Measurements from ENCODE around the gene POGZ.
A peak's percentile ranks its signal among the peaks of the same experiment; 100 is the strongest.

Gene POGZ, protein sequence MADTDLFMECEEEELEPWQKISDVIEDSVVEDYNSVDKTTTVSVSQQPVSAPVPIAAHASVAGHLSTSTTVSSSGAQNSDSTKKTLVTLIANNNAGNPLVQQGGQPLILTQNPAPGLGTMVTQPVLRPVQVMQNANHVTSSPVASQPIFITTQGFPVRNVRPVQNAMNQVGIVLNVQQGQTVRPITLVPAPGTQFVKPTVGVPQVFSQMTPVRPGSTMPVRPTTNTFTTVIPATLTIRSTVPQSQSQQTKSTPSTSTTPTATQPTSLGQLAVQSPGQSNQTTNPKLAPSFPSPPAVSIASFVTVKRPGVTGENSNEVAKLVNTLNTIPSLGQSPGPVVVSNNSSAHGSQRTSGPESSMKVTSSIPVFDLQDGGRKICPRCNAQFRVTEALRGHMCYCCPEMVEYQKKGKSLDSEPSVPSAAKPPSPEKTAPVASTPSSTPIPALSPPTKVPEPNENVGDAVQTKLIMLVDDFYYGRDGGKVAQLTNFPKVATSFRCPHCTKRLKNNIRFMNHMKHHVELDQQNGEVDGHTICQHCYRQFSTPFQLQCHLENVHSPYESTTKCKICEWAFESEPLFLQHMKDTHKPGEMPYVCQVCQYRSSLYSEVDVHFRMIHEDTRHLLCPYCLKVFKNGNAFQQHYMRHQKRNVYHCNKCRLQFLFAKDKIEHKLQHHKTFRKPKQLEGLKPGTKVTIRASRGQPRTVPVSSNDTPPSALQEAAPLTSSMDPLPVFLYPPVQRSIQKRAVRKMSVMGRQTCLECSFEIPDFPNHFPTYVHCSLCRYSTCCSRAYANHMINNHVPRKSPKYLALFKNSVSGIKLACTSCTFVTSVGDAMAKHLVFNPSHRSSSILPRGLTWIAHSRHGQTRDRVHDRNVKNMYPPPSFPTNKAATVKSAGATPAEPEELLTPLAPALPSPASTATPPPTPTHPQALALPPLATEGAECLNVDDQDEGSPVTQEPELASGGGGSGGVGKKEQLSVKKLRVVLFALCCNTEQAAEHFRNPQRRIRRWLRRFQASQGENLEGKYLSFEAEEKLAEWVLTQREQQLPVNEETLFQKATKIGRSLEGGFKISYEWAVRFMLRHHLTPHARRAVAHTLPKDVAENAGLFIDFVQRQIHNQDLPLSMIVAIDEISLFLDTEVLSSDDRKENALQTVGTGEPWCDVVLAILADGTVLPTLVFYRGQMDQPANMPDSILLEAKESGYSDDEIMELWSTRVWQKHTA (N-terminal part only)

DNA sequence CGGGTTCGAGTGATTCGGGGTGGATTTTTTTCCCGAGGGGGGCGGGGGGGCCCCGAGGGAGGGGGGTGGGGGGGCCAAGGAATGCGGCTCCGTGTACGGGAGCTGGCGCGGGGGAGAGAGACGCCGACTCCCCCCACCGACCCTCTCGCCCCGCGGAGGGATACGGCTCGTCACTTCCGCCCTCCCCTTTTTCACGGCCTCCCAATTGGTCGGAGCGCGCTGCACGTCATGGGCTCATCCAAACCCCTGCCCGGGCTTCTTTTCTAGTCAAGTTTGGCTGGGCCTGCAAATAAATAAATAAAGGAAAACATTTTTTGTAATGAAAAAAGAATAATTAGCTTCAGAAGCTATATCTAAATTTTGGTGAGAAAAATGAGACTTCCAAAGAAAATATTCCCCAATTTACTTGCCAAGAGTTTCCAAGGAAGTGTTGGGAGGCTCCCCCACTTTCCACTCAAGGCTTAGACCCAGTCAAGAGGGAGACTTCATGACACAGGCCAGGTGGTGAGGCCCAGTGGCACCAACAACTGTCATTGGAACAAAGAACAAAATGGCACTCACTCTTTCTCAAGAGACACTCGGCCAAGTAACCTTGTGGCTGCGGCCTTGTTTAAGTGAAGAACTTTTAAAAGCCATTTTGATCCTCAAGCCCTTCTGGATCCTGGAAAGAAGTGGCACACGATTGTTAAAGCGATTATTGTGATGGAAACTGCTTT lies at the start of gene POGZ:
Gene POGZ (minus strand): TSS at position 164 of the 716 bp plus-strand sequence. CDS start 17,290 bp downstream, outside the sequence.
- TF ChIP-seq ZNF274 (IDR thresholded peaks at IDR 0.05; ENCODE audit: low read depth, low read length) = no peak

DNA sequence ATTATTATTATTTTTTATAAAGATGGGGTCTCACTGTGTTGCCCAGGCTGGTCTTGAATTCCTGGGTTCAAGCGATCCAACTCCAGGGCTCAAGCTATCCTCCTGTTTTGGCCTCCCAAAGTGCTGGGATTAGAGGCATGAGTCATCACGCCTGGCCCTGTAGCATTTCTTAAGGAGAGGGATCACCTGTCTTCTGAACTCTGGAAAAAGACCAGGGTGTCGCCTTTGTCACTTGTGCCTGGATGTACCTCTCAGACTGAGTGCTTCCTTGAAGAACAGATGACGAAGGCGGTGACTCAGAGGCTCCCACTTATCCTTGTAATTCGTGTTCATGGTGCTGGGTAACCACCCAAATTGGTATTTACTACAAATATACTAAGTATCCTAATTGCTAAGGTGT lies 49.5 kb upstream of the POGZ start:
- no peak overlapping the region for H3K4me3 ChIP-seq (ENCODE audit: low read length)
- TF ChIP-seq ZNF274 (IDR thresholded peaks at IDR 0.05; ENCODE audit: low read depth, low read length) = no peak

More for the DNA sequence above, at the start of gene POGZ:
- H3K4me3 ChIP-seq (ENCODE audit: low read length) = peak within 1 kb of the TSS; percentile 100

DNA sequence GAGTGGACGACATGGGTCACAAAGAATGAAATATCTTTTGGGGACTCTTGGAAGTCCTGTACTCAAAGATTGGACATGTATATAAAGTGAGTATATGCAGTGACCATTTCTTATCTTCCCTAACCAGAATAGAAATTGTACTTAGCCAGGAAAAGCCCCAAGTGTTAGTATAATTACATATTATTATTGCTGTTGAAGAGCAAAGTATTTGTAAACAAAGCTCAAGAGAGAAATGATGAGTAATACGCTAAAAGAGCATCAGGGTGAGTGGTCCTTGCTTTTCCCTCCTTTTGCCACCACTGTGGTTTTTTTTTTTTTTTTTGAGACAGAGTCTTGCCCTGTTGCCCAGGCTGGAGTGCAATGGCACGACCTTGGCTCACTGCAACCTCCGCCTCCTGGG lies 45.5 kb upstream of the POGZ start:
- no peak for TF ChIP-seq ZNF274 (IDR thresholded peaks at IDR 0.05; ENCODE audit: low read depth, low read length)
- no peak overlapping the region for H3K4me3 ChIP-seq (ENCODE audit: low read length)

DNA sequence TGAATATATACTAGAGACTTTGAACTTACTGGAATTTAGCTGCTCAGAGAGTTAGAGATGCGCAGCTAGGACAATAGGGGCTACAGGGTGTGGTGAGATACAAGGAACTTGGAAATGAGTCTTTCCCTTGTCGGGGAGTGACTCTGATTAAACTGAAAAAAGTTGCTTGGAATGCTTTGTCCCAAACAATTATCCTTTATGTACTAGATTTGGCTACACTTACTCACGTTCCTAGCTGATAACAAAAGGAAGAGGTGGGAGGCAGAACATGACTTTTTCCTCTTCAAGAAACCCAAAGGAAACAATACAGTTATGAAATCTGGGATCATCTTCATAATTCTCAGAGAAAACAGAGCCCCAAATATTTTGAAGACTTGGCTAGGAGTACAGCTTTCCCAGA lies 45.0 kb upstream of the POGZ start:
- no peak overlapping the region for H3K4me3 ChIP-seq (ENCODE audit: low read length)
- no peak for TF ChIP-seq ZNF274 (IDR thresholded peaks at IDR 0.05; ENCODE audit: low read depth, low read length)

DNA sequence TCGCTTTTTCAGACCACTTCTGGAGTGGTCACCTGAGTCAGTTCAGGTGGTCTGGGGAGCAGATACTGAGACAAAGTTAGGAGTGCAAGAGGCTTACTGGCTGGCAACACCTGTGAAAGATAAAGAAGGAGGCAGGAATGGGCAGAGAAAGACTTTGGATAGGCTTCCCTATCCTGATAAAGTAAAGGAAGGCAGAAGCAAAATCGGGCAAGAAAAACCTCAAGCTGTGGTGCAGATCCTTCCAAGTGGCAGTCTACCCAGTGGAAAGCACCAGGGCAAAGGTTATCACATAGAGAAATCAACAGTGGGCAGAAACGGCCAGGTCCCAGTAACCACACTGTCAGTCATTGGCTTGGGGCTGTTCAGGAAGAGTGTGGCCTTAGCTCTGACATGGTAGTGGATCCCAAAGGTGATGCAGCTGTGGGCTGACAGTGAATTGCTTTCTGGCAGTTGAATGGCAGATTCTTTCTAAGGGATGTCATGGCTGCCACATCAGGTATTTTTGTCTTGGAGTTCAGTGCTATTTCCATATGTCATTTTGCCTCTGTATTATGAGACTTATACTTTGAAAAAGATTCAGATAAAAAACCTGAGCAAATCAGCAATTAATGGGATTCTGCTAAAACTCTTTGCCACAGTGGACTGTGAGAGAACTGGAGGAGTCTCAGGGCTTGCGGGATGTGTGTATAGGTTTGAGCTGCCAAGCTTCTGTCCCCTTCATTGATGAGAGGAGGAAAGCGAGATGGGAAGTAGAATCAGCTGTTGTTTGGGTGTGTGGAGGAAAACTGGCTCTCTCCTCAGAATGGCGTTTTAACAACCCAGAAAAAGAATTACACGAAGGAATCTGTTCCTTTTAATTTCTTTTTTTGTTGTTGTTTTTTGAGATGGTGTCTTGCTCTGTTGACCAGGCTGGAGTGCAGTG lies 43.8 kb upstream of the POGZ start:
- H3K4me3 ChIP-seq (ENCODE audit: low read length) = no peak overlapping the region
- TF ChIP-seq ZNF274 (IDR thresholded peaks at IDR 0.05; ENCODE audit: low read depth, low read length) = no peak

DNA sequence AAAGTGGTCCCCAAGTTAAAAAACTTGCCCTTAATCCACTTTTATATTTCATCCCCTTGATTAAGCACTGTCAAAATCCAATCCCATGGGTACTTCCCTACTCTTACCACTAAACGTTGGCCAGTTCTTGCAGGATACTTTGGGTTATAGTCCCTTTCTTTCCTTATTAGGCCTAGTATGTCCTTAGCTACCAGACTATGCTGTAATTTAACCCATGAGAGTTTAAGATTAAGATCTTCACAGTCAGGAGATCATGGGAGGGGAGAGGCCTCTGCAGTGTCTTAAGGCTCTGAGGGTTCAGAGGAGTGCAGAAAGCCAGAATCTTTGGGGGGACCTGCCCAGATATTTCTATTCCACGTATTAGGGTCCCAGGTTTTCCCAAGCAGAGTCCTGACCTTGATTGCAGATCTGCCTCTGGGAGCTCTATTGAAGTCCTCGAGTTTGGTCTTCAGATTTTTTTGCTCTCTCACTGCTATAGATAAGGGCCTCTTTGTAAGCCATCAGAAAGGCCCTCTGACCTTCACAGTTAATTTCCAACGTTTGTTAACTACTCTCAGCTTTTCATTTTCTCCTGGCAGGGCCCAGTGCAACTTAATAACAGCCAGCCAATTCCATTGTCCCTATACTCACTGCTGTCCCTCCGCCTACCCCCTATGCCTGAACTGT lies 42.9 kb upstream of the POGZ start:
- TF ChIP-seq ZNF274 (IDR thresholded peaks at IDR 0.05; ENCODE audit: low read depth, low read length) = no peak
- no peak overlapping the region for H3K4me3 ChIP-seq (ENCODE audit: low read length)

DNA sequence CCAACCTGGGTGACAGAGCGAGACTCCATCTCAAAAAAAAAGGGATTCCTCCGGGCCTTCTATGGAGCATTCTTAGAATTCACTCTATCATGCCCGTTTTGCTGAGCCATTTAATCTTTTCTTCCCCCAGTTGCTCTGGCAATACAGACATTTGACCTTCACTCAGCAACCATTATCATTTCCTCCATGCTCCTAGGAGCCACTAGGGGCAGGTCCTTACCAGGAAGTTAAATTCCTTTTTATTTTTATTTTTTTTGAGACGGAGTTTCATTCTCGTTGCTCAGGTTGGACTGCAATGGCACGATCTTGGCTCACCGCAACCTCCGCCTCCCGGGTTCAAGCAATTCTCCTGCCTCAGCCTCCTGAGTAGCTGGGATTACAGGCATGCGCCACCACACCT lies 42.2 kb upstream of the POGZ start:
- no peak overlapping the region for H3K4me3 ChIP-seq (ENCODE audit: low read length)
- no peak for TF ChIP-seq ZNF274 (IDR thresholded peaks at IDR 0.05; ENCODE audit: low read depth, low read length)

DNA sequence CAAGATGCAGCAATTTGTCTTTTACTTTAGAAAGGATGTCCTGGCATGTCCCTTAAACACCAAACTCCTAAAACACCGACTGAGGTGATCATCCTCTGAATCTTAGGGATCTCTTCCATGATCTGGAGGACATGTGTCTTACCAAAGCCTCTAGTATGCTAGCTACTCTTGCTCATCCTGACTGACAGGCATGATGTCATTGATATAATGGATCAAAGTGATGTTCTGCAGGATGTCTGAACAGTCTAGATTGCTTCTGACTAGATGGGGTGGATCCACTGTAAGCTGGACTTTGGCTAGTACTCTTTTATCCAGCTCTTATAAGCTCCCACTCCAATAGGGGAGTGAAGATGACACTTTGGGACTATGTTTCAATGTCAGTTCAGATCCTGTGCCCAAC lies 40.6 kb upstream of the POGZ start:
- TF ChIP-seq ZNF274 (IDR thresholded peaks at IDR 0.05; ENCODE audit: low read depth, low read length) = no peak

DNA sequence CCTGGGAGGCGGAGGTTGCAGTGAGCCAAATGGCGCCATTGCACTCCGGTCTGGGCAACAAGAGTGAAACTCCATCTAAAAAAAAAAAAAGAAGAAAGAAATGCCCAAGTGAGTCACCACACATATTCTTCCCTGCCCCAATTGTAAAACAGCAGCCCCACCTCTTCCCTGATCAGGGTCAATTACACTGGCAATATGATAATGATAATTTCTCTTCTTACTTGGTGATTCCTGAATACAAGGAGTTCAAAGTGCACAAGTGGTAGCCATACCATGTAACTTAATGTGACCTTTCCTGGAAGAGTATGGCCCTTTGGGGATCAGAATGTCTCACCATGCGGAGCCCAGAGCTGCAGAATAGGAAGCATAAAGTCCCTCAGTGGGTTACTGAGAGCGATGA lies 40.1 kb upstream of the POGZ start:
- no peak overlapping the region for H3K4me3 ChIP-seq (ENCODE audit: low read length)
- no peak for TF ChIP-seq ZNF274 (IDR thresholded peaks at IDR 0.05; ENCODE audit: low read depth, low read length)

More for the DNA sequence above, 40.6 kb upstream of the POGZ start:
- no peak overlapping the region for H3K4me3 ChIP-seq (ENCODE audit: low read length)

DNA sequence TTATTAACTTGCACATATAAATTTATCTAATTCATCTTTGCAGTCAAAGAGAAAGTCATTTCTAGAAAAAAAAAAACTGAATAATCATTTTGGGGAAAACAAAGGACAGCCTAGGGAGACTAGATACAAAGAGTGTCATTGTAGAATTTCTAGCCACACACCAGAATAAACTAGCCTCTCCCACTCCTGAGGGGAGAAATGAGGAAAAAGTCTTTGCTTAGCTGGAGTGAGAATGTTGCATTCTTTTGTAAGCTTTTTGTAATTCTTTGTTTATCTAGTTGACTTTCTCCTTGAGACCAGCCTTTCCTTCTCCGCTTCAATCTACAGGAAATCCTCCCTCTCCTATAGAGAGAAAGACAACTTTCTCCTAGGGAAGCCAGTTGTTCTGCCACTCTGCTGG lies 36.0 kb upstream of the POGZ start:
- no peak overlapping the region for H3K4me3 ChIP-seq (ENCODE audit: low read length)
- TF ChIP-seq ZNF274 (IDR thresholded peaks at IDR 0.05; ENCODE audit: low read depth, low read length) = no peak

DNA sequence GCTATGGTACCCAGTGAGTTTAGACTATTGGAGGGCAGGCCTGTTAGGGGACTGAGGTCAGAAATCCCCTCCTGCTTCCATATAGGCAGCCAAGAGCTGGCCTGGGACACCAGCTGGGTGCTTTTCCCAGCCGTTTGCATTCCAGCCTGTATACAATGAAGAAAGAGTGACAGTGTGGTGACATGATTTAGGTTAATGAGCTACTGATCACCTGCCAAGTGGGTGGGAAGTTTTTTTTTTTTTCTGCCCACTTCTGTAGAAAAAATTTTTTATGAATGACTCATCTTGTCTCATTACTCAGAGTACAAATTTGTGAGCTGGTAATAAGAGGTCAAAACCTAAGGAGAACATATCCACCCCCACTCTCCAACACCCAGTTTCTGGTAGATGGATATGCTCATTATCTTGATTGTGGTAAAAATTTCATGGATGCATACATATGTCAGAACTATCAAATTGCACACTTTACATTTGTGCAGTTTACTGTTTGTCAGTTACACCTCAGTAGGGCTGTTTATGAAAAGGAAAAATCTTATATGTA lies 35.5 kb upstream of the POGZ start:
- no peak overlapping the region for H3K4me3 ChIP-seq (ENCODE audit: low read length)
- TF ChIP-seq ZNF274 (IDR thresholded peaks at IDR 0.05; ENCODE audit: low read depth, low read length) = no peak

DNA sequence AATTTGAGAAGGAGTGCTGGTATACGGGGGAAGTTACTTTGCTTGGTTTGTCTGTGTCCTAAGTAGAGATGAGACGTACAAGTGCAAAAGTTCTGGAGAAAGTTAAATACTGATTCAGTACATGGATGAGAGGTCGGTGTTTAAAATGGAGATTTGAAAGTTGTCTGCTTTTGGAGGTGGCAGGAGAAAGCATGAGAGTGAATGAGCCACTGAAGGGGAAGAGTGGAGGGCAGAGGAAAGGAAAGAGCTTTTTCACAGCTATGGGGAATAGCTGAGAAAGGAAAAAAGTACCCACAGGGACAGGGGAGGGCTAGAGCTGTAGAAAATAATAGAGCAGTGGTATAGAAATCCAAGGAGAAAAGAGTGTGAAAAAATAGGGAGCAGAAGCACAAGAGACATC lies 33.7 kb upstream of the POGZ start:
- no peak for TF ChIP-seq ZNF274 (IDR thresholded peaks at IDR 0.05; ENCODE audit: low read depth, low read length)

More for the DNA sequence above, 33.7 kb upstream of the POGZ start:
- no peak overlapping the region for H3K4me3 ChIP-seq (ENCODE audit: low read length)

Data from GM08714 (cell line).